Stimulated activated CD8-positive, alpha-beta memory T cell treated with anti-CD3 and anti-CD28 coated beads, Interleukin-15, amount 100 ng/mL, for 24 hours (primary cell): ENCODE measurements around the gene PDE6D.

Source experiments
- DNase-seq: peaks from one replicate; pipeline ENCODE4 v3.0.0-alpha.2; 2020; ENCODE audit warnings: low read depth

PDE6D gene

GRCh38 chr2:231706731-231707624, 74.1 kb downstream of the PDE6D start:
- DNase-seq: peak; percentile 97

DNA sequence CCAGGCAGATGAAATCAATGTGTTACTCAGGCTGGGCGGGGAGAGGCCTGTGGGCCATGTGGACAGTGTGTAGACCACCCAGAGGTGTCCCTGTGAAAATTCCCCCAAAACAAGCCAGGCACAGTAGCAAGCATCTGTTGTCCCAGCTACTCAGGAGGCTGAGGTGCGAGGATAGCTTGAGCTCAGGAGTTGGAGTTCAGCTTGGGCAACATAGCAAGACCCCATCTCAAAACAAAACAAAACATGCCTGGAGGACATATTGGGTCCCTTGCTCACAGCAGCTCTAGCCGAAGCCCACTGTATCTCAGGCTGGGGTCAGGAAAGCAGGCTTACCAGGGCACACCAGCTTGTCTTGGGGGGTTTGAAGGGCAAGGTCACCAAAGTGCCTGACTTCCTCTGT, 77.1 kb downstream of the PDE6D start:
- DNase-seq: no peak

DNA sequence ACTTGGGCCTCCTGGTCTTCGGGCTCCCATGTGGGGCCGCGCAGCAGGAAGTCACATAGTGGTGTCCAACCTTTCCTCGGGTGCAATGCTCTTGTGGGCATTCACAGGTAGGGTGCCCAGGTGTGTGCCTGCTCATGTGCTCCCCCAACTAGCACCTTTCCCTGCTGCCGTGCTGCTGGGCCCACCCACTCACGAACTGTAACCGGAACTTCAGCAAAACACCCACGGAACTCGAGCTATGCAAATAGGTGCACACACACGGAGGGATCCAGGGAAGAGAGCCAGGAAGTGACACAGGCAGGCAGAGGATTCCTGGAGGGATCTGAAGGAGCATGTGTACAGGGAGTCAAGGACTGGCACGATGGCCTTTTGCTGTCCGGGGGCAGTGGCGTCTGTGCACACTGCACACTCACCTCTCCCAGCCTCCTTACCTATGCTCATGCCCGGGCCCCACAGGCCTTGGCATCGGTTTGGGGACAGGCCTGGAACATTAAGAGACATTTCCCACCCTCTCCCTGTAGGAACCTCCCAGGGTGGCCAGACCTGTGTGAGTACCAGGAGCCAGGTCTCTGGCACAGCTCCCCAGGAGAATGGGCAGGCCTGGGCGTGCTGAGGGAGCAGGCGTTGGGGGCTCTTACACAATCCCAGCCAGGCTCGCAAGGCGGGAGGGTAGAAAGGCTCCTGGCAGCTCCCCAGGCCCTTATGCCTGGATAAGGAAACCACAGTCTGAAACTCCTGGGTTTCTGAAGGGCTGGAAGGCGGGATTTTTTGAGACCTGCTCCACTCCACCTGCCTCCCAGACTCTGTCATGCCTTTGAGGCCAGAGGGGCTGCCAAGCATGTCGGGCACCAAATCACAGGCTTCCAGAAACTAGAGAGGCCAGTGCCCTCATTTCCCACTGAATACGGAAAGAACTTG, 79.4 kb downstream of the PDE6D start:
- no peak for DNase-seq

DNA sequence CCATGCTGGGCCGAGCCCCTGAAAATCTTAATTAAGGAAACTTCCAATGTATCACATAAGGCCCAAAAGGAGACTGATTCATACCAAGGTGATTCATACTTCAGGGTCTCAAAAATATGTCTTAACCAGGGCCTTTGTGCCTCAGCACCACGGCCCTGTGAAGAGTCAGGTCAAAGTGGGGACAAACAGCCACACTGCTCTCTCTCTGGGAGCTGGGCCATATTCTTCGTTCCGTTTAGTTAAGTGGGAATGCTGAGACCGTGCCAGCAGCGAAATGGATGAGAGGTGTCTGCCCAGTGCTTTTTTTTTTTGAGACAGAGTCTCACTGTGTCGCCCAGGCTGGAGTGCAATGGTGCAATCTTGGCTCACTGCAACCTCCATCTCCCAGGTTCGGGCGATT, 82.1 kb downstream of the PDE6D start:
- no peak for DNase-seq

DNA sequence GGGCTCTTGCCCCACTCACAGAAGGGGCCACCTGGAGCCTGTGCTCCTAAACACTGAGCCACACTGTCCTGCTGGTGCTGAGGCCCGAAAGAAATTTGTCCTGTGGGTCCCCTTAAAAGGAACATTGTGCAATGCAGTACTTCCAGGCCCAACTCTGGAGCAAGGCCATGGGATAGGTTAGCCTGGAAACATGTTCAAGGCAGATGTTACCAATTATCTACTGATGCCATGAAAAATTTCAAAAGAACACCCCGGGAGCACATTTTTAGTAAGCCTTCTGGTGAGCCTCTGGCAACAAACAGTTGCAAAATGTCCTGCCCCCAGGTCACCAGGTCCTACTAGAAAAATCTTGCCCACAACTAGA, 85.1 kb downstream of the PDE6D start:
- no peak for DNase-seq

GRCh38 chr2:231693956-231694355, 87.1 kb downstream of the PDE6D start:
- no peak for DNase-seq

DNA sequence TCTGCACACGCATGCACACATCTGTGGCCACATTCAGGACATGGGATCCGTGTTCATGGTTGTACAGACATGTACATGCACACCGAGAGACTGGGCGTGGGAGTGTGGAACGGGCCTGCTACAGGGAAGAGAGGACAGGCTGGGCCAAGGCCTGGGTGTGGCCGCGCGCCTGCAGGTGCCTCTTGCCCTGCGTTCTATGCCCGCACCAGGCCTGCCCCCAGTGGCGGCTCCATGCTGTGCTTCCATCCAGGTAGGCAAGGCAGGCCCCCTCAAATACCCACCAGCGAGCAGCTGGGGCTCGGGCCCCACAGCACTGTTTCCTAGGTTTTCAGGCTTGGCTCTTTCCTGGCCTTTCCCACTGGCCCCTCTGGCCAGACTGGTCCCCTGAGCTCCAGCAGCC, 88.2 kb downstream of the PDE6D start:
- no peak for DNase-seq

- DNase-seq: no peak
Measured at GRCh38 chr2:231691251-231691772, 89.8 kb downstream of the PDE6D start.

- DNase-seq: no peak
Measured at GRCh38 chr2:231689124-231689893, 91.8 kb downstream of the PDE6D start.

GRCh38 chr2:231688719-231689118, 92.4 kb downstream of the PDE6D start:
- no peak for DNase-seq

- no peak for DNase-seq
Measured at GRCh38 chr2:231687961-231688360, 93.1 kb downstream of the PDE6D start.

GRCh38 chr2:231687133-231687852, 93.8 kb downstream of the PDE6D start:
- no peak for DNase-seq

- no peak for DNase-seq
Measured at GRCh38 chr2:231686192-231687100, 94.6 kb downstream of the PDE6D start.

- DNase-seq: no peak
Measured at GRCh38 chr2:231685349-231686191, 95.5 kb downstream of the PDE6D start.

DNA sequence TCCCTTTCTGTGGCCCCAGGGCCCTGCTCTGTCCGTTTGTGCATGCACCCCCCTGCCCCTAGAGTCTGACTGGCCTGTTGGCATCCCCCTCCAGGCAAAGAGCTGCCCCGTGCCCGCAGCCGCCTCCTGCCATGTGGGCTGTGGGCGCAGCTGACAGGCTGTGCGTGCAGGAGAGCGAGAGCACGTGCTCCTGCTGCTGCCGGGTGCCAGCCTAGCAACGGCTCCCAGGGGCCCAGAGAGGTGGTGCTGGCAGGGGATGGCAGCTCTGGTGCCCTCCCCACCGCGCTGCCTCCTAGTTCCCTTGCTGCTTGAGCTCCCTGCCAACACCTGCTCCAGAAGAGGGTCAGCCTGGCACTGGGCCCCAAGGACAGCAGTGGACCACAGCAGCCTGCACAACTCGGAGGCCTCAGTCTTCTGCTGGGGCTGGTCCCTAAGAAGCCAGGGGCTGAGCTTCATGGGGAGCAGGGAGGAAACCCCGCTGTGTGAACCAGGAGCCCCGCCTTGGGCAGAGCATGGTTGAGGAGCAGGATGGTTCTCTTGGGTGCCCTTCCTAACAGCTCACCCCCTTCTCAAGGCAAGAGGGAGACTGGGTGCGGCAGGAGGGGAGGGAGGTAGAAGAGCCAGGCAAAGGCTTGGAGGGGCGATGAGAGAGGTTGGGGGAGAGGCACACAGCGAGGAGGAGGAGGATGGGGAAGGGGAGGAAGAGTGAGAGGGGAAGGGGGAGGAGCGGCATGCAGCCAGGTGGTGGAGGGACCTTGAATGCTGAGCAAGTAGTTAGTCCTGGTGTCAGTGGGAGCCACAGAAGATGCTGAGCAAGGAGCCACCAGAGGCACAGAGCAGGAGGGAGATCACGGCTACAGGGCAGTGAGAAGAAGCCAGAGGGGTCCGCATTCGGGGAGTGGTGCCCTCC, 96.5 kb downstream of the PDE6D start:
- DNase-seq: no peak

DNA sequence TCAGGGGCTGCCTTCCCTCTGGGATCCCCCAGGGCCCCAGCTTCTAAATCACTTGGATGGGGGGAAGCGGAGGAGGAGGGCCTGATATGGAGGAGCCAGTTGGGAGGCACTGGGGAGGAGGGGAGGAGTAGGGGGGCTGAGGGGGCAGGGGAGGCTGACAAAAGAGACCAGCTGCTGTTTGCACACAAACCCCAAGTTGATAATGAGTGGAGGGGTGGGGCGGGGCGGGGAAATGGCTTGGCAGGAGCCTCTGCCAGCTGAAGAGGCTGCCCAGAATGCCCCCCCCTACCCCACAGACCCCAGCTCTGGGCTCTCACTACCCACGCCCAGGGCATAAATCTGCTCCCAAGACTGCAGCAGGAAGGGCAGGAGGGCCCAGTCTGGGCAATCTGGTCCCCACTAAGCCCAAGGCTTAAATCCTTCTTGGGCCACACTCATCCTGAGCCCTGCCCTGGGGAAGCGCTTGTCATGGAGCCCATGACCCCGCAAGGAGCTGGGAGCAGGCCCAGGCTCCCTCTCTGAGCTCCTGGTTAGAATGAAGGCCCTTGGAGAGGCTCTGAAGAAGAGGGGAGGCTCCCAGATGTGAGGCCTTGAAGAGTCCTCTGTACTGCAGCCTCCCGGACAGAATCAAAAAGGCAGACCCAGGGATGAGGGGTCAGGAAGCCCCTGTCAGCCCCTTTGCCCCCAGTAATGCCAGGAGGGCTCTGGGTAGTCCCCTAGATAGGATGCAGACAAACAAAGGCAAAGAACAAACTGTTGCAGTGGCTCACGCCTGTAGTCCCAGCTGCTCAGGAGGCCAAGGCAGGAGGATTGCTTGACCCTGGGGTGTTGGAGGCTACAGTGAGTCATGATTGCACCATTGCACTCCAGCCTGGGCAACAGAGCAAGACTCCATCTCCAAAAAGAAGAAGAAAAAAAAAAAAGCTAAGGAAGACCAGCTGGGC, 97.5 kb downstream of the PDE6D start:
- no peak for DNase-seq
